ENCODE measurements around the gene GNAZ. TPM values are rescaled to one million over a fixed set of nuclear protein-coding genes. Genes with fewer than 3 reads are reported as not detected.

The GNAZ gene
- total RNA-seq, 1 donor from 2014 or later, result under 0.01 TPM

GRCh38 chr22:23166841-23167616, 96.7 kb downstream of the GNAZ start:
- no peak overlapping the region for H3K4me3 ChIP-seq (ENCODE audit: low read depth, low read length)
- no peak for TF ChIP-seq CTCF (IDR thresholded peaks at IDR 0.05; ENCODE audit: insufficient read depth, low read length, severe bottlenecking)
- FAIRE-seq (no peak), DNase-seq (ENCODE audit: low read depth) (no peak)
- H3K27me3 ChIP-seq (ENCODE audit: control insufficient read depth, insufficient read depth, low read length), result no peaks in the 10 kb centered on the region
- H3K36me3 ChIP-seq (ENCODE audit: control insufficient read depth, insufficient read depth, low read length), result no peaks in the 10 kb centered on the region

GRCh38 chr22:23168391-23169042, 98.2 kb downstream of the GNAZ start:
- FAIRE-seq, result no peak
- Histone ChIP-seq H3K4me3 (ENCODE audit: low read depth, low read length) (no peak overlapping the region), H3K27me3 (ENCODE audit: control insufficient read depth, insufficient read depth, low read length) (no peaks in the 10 kb centered on the region), H3K36me3 (ENCODE audit: control insufficient read depth, insufficient read depth, low read length) (no peaks in the 10 kb centered on the region)
- TF ChIP-seq CTCF (IDR thresholded peaks at IDR 0.05; ENCODE audit: insufficient read depth, low read length, severe bottlenecking), result no peak
- DNase-seq (ENCODE audit: low read depth), result no peak

GRCh38 chr22:23169043-23169406, 98.7 kb downstream of the GNAZ start:
- no peak overlapping the region for H3K4me3 ChIP-seq (ENCODE audit: low read depth, low read length)
- no peaks in the 10 kb centered on the region for H3K36me3 ChIP-seq (ENCODE audit: control insufficient read depth, insufficient read depth, low read length)
- no peak for TF ChIP-seq CTCF (IDR thresholded peaks at IDR 0.05; ENCODE audit: insufficient read depth, low read length, severe bottlenecking)
- FAIRE-seq, result no peak
- H3K27me3 ChIP-seq (ENCODE audit: control insufficient read depth, insufficient read depth, low read length), result no peaks in the 10 kb centered on the region
- DNase-seq (ENCODE audit: low read depth), result no peak

Other genes with a start within 250 kb of the GNAZ start
- not detected in 2 replicates for gene IGLL5, start 182.7 kb upstream of the GNAZ start, total RNA-seq
- gene RSPH14, start 71.5 kb downstream of the GNAZ start, total RNA-seq, result not detected in 2 replicates
- gene RAB36, start 75.0 kb downstream of the GNAZ start, total RNA-seq, result 0.26 and 0.77 TPM in 2 replicates
- gene BCR, start 110.0 kb downstream of the GNAZ start, total RNA-seq, result 114 and 118 TPM in 2 replicates